GM21825 (cell line): ENCODE measurements around the gene ACP6.
"Not testable (repeated sequence)": the region's sequence is repeated elsewhere in the genome, so short reads cannot be mapped to it uniquely, and the experiment has no call there.

Experiments
- ATAC-seq: cut with Tn5 transposase; IDR thresholded peaks from one replicate; pipeline ENCODE4 v1.9.1; 2021; ENCODE audit warnings: mild to moderate bottlenecking, moderate library complexity; ENCODE audit not compliant: unreplicated experiment

ACP6 gene

GRCh38 chr1:147670319-147671001 is at the start of gene ACP6:
ACP6 (minus strand) TSS chr1:147670524; CDS start chr1:147670048, 476 bp downstream.
- peak; percentile 97 for ATAC-seq

DNA sequence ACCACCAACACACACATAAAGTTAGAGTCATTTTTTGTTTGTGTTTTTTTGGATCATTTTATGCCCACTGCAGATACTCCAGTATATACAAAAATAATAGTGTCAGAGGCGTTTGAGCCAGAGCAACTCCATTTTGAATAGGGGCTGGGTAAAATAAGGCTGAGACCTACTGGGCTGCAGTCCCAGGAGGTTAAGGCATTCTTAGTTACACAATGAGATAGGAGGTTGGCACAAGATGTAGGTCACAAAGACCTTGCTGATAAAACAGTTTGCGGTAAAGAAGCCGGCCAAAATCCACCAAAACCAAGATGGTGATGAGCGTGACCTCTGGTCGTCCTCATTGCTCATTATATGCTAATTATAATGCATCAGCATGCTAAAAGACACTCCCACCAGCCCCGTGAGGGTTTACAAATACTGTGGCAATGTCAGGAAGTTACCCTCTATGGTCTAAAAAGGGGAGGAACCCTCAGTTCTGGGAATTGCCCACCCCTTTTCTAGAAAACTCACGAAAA is 49.4 kb upstream of the ACP6 start:
- ATAC-seq = no peak

DNA sequence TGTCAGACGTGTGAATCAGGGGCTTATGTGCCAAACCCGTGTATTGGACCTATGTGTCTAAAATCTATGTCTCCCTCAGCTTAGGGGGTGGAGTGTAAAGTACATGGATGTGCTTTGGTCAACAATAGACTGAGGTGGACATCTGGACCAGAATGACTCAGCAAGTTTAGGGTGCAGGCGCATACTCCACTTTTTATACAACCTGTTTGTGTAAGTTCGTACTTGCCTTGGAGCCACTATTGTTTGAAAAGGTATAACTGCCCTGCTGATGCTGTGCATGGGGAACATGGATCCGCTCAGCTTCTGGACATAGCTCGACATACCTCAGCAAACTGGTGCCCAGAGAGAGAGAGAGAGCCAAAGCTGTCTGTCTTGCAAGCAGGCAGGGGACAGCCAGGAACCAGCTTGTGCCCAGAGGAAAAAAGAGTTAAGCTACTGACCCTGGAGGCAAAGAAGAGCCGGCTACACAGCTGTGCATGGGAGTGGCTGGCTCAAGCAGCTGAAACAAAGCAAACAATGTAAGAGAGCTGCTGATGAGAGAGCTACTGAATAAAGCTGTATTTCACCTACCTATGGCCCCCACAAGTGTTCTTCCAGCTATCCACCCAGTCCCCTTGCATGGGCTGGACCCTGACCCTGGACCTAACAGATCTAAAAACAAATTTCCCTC is 48.8 kb upstream of the ACP6 start:
- ATAC-seq = no peak

GRCh38 chr1:147717706-147718097 is 47.4 kb upstream of the ACP6 start:
- no peak for ATAC-seq

- ATAC-seq = no peak
Observed at GRCh38 chr1:147717051-147717705, 46.9 kb upstream of the ACP6 start.

GRCh38 chr1:147712605-147713004 is 42.3 kb upstream of the ACP6 start:
- no peak for ATAC-seq

GRCh38 chr1:147700042-147701006 is 30.0 kb upstream of the ACP6 start:
- peak; percentile 57 for ATAC-seq

GRCh38 chr1:147699686-147700041 is 29.3 kb upstream of the ACP6 start:
- ATAC-seq = no peak

GRCh38 chr1:147683163-147683763 is 12.9 kb upstream of the ACP6 start:
- ATAC-seq = no peak

GRCh38 chr1:147680608-147681235 is 10.4 kb upstream of the ACP6 start:
- ATAC-seq = not testable (repeated sequence)

GRCh38 chr1:147677681-147678080 is 7.4 kb upstream of the ACP6 start:
- ATAC-seq = not testable (repeated sequence)

DNA sequence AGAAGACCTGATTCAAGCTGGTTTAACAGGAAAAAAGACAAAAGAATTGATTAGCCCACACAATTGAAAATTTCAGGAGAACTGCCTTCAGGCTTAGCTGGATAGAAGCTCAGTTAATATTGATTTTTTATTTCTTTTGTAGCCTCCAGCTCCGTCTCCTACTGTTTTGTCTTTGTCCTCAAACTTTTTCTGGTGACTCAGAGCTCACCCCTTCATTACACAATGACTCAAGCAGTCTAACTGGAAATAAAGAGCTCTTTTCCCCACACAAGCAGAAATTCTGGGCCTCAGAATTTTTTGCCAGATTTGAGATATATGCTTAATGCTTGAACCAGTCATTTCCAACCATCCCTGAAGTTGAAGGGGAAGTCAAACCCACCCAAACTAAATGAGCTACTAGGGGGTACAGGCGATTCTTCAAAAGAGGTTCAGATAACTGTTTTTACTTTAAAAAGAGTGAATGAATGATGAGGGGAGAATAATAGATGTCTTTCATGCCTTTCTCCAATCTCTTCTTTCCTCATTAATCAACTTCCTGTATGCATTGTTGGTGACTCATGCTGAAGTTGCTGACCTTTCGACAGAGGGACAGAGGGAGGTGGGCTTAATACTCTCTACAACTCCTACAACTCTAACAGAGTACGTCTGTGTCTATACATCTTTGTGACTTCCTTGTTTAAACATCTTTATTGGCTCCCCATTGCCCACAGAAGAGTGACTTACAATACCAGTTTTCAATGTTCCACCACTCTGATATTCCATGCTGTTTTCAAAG is 6.2 kb upstream of the ACP6 start:
- ATAC-seq = no peak

DNA sequence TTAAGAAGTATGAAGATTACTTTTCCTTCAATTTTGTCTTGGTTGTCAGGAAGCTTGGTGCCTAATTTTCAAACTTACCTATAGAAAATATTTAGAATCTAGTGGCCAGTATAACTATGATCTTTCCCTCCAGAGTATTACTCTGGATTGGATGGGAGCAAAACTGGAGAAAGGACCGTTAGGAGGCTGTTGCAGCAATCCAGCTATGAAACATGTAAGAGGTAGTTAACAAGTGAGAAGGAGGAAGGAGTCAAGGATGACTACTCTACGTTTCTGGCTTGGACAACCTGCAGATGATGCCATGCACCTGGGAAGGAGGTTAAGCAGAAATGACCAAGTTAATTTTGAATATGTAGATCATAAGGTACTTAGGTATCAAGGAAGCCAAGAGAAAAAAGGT is 3.5 kb upstream of the ACP6 start:
- ATAC-seq = no peak

- no peak for ATAC-seq
Observed at GRCh38 chr1:147673406-147673805, 3.1 kb upstream of the ACP6 start.

- ATAC-seq = peak; percentile 34
Observed at GRCh38 chr1:147669469-147670318, 630 bp downstream of the ACP6 start.

DNA sequence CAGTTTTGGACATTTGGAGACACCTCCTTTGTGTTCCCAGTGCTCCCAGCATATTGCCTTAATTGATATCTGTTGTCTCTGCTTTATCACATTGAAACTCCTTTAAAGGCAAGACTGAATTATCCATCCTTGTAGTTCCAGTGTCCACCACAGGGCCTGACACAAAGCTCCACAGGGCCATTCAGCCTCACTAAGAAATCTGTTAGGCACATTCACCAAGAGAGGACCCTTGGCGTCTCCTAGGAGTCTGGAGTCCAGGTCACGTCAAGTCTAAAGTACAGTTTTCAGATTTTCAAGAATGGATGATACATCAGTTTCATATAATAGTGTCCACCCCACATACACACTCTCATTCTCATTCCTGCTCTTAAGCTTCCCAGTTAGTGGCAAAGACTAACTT is 4.8 kb downstream of the ACP6 start:
- no peak for ATAC-seq

DNA sequence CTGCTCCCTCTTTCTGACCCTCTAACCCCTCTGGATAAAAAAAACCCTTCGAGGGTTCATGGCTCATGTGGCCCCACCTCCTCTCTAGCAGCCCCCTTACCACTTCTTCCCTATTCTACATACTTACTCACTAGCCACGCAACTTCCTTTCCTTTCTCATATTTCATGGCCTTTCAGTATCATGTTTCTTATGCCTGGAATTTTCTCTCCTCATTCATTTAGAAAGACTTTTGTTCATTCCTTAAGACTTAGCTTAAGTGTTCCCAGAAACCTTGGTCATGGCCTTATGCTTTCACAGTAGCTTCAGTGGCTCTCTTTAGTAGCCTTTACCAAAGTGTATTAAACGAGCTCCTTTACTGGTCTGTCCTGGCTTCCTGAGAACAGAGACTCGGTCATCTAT is 6.1 kb downstream of the ACP6 start:
- ATAC-seq = no peak

- ATAC-seq = no peak
Observed at GRCh38 chr1:147654511-147654910, 15.8 kb downstream of the ACP6 start.
